ENCODE results near the gene PRDM8. TPM values are rescaled to one million over a fixed set of nuclear protein-coding genes. Genes with fewer than 3 reads are reported as not detected.
A peak's percentile ranks its signal among the peaks of the same experiment; 100 is the strongest.

The PRDM8 gene
- total and polyA plus RNA-seq, 2 donors (not counting 1 experiment from before 2014, with no cell fraction given) = 20.0 to 35.6 TPM

DNA sequence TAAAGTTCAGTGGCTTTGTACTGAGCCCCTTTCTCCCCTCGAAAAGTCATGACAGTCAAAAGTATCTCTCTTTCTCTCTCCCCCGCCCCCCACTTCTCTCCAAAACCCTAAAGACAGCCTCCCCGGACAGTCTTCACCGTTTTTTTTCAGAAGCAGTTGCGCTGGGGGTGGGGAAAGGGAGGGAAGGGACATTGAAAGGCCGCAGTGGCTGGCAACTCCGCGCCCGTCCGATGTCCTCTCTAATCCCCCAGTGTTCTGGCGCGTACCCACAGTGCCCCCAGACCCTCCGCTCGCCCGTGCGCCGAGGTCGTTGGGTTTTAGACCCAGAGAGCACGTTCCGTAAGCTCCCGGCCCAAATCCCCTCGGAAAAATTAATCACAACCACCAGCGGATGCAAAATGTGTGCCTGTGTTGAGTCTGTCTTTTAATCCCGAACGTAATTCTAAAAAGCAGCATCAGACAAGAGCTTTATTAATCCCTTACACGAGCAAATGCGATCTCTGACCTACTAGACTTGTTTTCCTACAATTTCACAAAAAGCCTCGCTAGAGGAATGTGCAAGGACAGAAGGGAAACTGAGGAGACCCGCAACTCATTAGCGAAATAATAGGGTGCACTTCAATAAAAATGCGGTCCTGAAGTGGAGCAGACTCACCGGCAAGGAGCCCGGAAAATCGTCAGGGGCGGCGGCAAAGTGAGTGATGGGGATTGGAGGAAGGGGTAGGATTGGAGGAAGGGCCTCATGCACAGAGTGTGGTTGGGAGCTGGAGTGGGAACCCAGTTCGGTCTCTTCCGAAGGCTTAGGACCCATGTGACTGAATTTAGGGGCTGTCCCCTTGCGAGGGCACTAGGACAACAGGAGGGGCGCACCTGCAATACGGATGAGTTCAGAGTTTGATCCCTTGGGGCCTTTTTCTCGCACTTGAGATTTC lies 12.2 kb upstream of the PRDM8 start:
- peak overlapping the region; percentile 98 for H3K27ac Mint-ChIP-seq

More for the DNA sequence above, 12.2 kb upstream of the PRDM8 start:
- Histone ChIP-seq H3K9me3 (ENCODE audit: control extremely low read depth in 1 of 3, control insufficient read depth in 2 of 3, insufficient read depth in 1 of 3, low read length in 2 of 3) (peaks cover 0 to 1% (median 0%) of the 10 kb centered on the region in 3 donors), H2AFZ (ENCODE audit: insufficient read depth, low read depth, low read length, poor library complexity, severe bottlenecking) (peak overlapping the region; percentile 88), H3K36me3 (replicated peaks in 1 of 2; ENCODE audit: control extremely low read depth in 1 of 2, control insufficient read depth in 1 of 2, extremely low read depth in 1 of 2, insufficient read depth in 2 of 2, low read length in 1 of 2) (no peaks in the 10 kb centered on the region), H3K9ac (ENCODE audit: low read length) (peak overlapping the region; percentile 92), H3K4me2 (replicated peaks; ENCODE audit: low read depth, low read length, poor library complexity, severe bottlenecking) (peak overlapping the region; percentile 97), H4K20me1 (ENCODE audit: control insufficient read depth, insufficient read depth, low read length, poor library complexity, severe bottlenecking) (peaks cover 16% of the 10 kb centered on the region), H3K4me3 (ENCODE audit: control extremely low read depth in 1 of 5, extremely low read depth in 1 of 5, insufficient read depth in 1 of 5, low read depth in 2 of 5, low read length in 4 of 5) (peak overlapping the region; percentile 64 to 99 (median 91)), H3K4me1 (ENCODE audit: control insufficient read depth in 2 of 2, insufficient read depth in 2 of 2, low read length in 2 of 2) (peaks cover 39 to 42% of the 10 kb centered on the region in 2 donors), H3K79me2 (ENCODE audit: control insufficient read depth, insufficient read depth, low read length) (peaks cover 22% of the 10 kb centered on the region), H3K27me3 (replicated peaks in 1 of 4; ENCODE audit: control extremely low read depth in 1 of 4, control insufficient read depth in 3 of 4, insufficient read depth in 4 of 4, low read length in 3 of 4) (peaks cover 0 to 34% (median 0%) of the 10 kb centered on the region in 4 experiments), H3K27ac (ENCODE audit: low read length in 2 of 2) (peak overlapping the region; percentile 80 to 82)
- intact Hi-C loops (cut with micrococcal nuclease) = loop anchor here (1.0 to 10.0 kb wide), 8 partner anchors 12 to 690 kb away; partner anchors contain the start of genes ANTXR2 and PRDM8
- DNase-seq (peak; percentile 65), ATAC-seq (ENCODE audit: low read depth) (no peak)
- WGBS (ENCODE audit: insufficient coverage) = 1% methylated on average over 36 of the region's 42 CpGs
- H3K4me1 Mint-ChIP-seq = peaks cover 53% of the 10 kb centered on the region
- peaks cover 1% of the 10 kb centered on the region for H3K9me3 Mint-ChIP-seq (ENCODE audit: insufficient read depth)
- POLR2A ChIA-PET = interaction anchor here (1.1 to 5.3 kb wide), 6 partner anchors 11 to 113 kb away, joined by 5 to 32 read pairs (median 14); partner anchors contain the start of genes ANTXR2 and PRDM8
- H3K4me3 Mint-ChIP-seq = peak overlapping the region; percentile 99
- TF ChIP-seq CTCF (IDR thresholded peaks at IDR 0.05) (no peak), EZH2 (IDR thresholded peaks at IDR 0.05; ENCODE audit: borderline replicate concordance, insufficient read depth, low read depth, low read length, poor library complexity, severe bottlenecking) (no peak)
- CTCF ChIA-PET = interaction anchor here (0.7 to 13.1 kb wide), 16 partner anchors 9 to 295 kb away, joined by 3 to 199 read pairs (median 6); partner anchors contain the start of genes ANTXR2 and PRDM8
- peaks cover 3% of the 10 kb centered on the region for H3K27me3 Mint-ChIP-seq
